DMS 273 treated with DMSO at 0.1 percent for 48 hours (cell line): ENCODE data around the gene SRC.

Source experiments
- DNase-seq: peaks from one replicate; lab custom pipeline; 2025; lab: John Stamatoyannopoulos, UW

The SRC gene

GRCh38 chr20:37430778-37431460 lies 85.0 kb downstream of the SRC start:
- no peak for DNase-seq

GRCh38 chr20:37431786-37432185 lies 85.8 kb downstream of the SRC start:
- DNase-seq, result no peak

- DNase-seq, result no peak
These were observed 86.7 kb downstream of the SRC start for GRCh38 chr20:37432606-37433005.

- no peak for DNase-seq
These were observed 89.7 kb downstream of the SRC start for GRCh38 chr20:37435607-37436006.

- no peak for DNase-seq
These were observed 90.7 kb downstream of the SRC start for GRCh38 chr20:37436527-37437186.

GRCh38 chr20:37437676-37438075 lies 91.7 kb downstream of the SRC start:
- no peak for DNase-seq

- DNase-seq, result no peak
These were observed 92.7 kb downstream of the SRC start for GRCh38 chr20:37438464-37439222.

- no peak for DNase-seq
These were observed 93.4 kb downstream of the SRC start for GRCh38 chr20:37439223-37439933.

- DNase-seq, result no peak
These were observed 95.1 kb downstream of the SRC start for GRCh38 chr20:37441023-37441422.

GRCh38 chr20:37442547-37442946 lies 96.6 kb downstream of the SRC start:
- DNase-seq, result no peak

GRCh38 chr20:37442986-37443385 lies 97.0 kb downstream of the SRC start:
- no peak for DNase-seq

GRCh38 chr20:37443596-37443995 lies 97.7 kb downstream of the SRC start:
- DNase-seq, result no peak

GRCh38 chr20:37445041-37445440 lies 99.1 kb downstream of the SRC start:
- DNase-seq, result no peak

- no peak for DNase-seq
These were observed 100.5 kb downstream of the SRC start for GRCh38 chr20:37446286-37447032.

- DNase-seq, result no peak
These were observed 101.7 kb downstream of the SRC start for GRCh38 chr20:37447688-37448087.

GRCh38 chr20:37449276-37449675 lies 103.3 kb downstream of the SRC start:
- no peak for DNase-seq

- DNase-seq, result no peak
These were observed 104.4 kb downstream of the SRC start for GRCh38 chr20:37450344-37450743.

GRCh38 chr20:37451616-37452015 lies 105.7 kb downstream of the SRC start:
- no peak for DNase-seq

GRCh38 chr20:37452236-37452635 lies 106.3 kb downstream of the SRC start:
- DNase-seq, result no peak

GRCh38 chr20:37453288-37453687 lies 107.3 kb downstream of the SRC start:
- no peak for DNase-seq

GRCh38 chr20:37453836-37454235 lies 107.9 kb downstream of the SRC start:
- no peak for DNase-seq
